MCF 10A (cell line): Measurements from ENCODE around the gene CD180. TPM values are rescaled to one million over a fixed set of nuclear protein-coding genes. Genes with fewer than 3 reads are reported as not detected.

ENCODE experiments used
- BruUV-seq: library from RNA; stranded (reverse); fragments of 400-500 nt; replicated peaks from 2 replicates; lab custom pipeline; 2021; lab: Mats Ljungman, UMichigan
- CTCF ChIA-PET: fragments of 300-600 bp; sonication (Branson Sonifier 250); formaldehyde crosslinking; extraction: SDS; loops from one replicate; lab custom pipeline; 2021; ENCODE audit warnings: antibody characterized with exemption, inconsistent platforms; lab: Yijun Ruan, JAX
- POLR2A ChIA-PET: fragments of 300-600, 350-650 bp; sonication (Branson Sonifier 250); formaldehyde crosslinking; extraction: SDS; loops from one replicate; lab custom pipeline; 2020; ENCODE audit warnings: antibody characterized with exemption, inconsistent platforms; lab: Yijun Ruan, JAX
- DNase-seq: peaks from one replicate; pipeline ENCODE4 v3.0.0-alpha.2; 2018; ENCODE audit not compliant: unreplicated experiment
- H3K27ac Mint-ChIP-seq: one replicate; pipeline ENCODE4 v1.8.0; 2022; ENCODE audit warnings: mild to moderate bottlenecking, low read depth, mixed read lengths; ENCODE audit not compliant: unreplicated experiment
- H3K27me3 Mint-ChIP-seq: one replicate; pipeline ENCODE4 v1.8.0; 2022; ENCODE audit warnings: mixed read lengths; ENCODE audit not compliant: insufficient read depth, unreplicated experiment
- H3K36me3 Mint-ChIP-seq: one replicate; pipeline ENCODE4 v1.8.0; 2022; ENCODE audit warnings: mild to moderate bottlenecking, moderate library complexity, mixed read lengths; ENCODE audit not compliant: insufficient read depth, unreplicated experiment
- H3K4me1 Mint-ChIP-seq: one replicate; pipeline ENCODE4 v1.8.0; 2022; ENCODE audit warnings: mixed read lengths; ENCODE audit not compliant: insufficient read depth, unreplicated experiment
- H3K4me3 Mint-ChIP-seq: one replicate; pipeline ENCODE4 v1.8.0; 2022; ENCODE audit warnings: mild to moderate bottlenecking, moderate library complexity, mixed read lengths; ENCODE audit not compliant: unreplicated experiment
- H3K9me3 Mint-ChIP-seq: one replicate; pipeline ENCODE4 v1.8.0; 2022; ENCODE audit warnings: mixed read lengths; ENCODE audit not compliant: unreplicated experiment
- CTCF ChIP-seq: fragments of 200-600 bp; IDR thresholded peaks from one replicate; pipeline ENCODE4 v1.8.0; 2022; ENCODE audit warnings: antibody characterized with exemption, mild to moderate bottlenecking; ENCODE audit not compliant: unreplicated experiment
- intact Hi-C: fragments of 100-400 bp; cut with micrococcal nuclease; formaldehyde crosslinking; loops from 2 replicates; pipeline ENCODE4 v1.14.1; 2022
- total RNA-seq: library from RNA; stranded (reverse); gene quantifications from 2 replicates; pipeline ENCODE4 v1.2.3, GENCODE V29; 2022

The CD180 gene
- total RNA-seq, 1 experiment from 2014 or later: 0.07 TPM

DNA sequence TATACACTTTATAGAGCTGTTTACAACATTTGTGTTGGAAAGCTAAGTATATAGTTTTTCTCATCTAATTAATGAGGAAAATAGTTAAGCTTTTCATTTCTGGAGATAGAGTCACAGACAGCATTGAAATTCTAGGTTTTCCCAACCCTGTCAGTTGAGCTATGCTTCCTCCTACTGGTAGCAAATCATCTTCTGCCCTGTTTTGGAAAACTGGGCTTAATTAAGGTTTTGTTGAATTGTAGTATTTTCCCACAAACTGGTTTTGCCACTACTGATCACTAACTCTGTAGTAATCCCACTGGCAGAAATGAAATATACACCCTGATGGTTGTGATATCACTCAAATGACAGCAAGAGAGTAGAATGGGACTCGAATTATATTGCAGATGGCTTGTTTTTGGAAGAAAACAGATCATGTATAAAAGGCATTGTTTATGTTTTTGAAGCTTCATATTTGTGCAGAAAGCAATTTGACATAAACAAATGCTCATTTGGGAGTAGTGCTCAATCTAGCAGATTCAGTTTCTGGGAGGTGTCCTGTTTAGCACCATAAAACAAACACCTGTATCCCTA is 46.6 kb downstream of the CD180 start:
- BruUV-seq: no TSS peak
- no peak for DNase-seq
- peak; percentile 47 for TF ChIP-seq CTCF
- ChIA-PET POLR2A (interaction anchor here (0.7 to 1.1 kb wide), 5 partner anchors 9 to 334 kb away, joined by 3 to 4 read pairs (median 3); no protein-coding TSS in a partner anchor), CTCF (interaction anchor here (0.6 to 1.8 kb wide), 9 partner anchors 9 to 339 kb away, joined by 3 to 5 read pairs (median 3); no protein-coding TSS in a partner anchor)
- intact Hi-C loops: loop anchor here (1.0 to 10.0 kb wide), 5 partner anchors 143 to 845 kb away; no protein-coding TSS in a partner anchor
- Mint-ChIP-seq H3K4me1 (no peaks in the 10 kb centered on the region), H3K9me3 (no peaks in the 10 kb centered on the region), H3K36me3 (peaks cover 58% of the 10 kb centered on the region), H3K27me3 (no peaks in the 10 kb centered on the region), H3K4me3 (no peak overlapping the region), H3K27ac (no peak overlapping the region)

- no peak overlapping the region for H3K4me3 Mint-ChIP-seq
- no peak overlapping the region for H3K27ac Mint-ChIP-seq
- peaks cover 57% of the 10 kb centered on the region for H3K36me3 Mint-ChIP-seq
- H3K4me1 Mint-ChIP-seq: no peaks in the 10 kb centered on the region
- no peaks in the 10 kb centered on the region for H3K27me3 Mint-ChIP-seq
- intact Hi-C loops: loop anchor here (5.0 kb wide), 1 partner anchor 142 kb away; no protein-coding TSS in a partner anchor
- no TSS peak for BruUV-seq
- H3K9me3 Mint-ChIP-seq: no peaks in the 10 kb centered on the region
- no peak for TF ChIP-seq CTCF
- no peak for DNase-seq
- ChIA-PET CTCF (interaction anchor here (0.6 to 1.8 kb wide), 7 partner anchors 10 to 289 kb away, joined by 3 to 4 read pairs (median 3); no protein-coding TSS in a partner anchor), POLR2A (interaction anchor here (0.6 to 1.1 kb wide), 5 partner anchors 8 to 1676 kb away, joined by 3 to 4 read pairs (median 3); no protein-coding TSS in a partner anchor)
Observed at GRCh38 chr5:67149057-67149950, 47.3 kb downstream of the CD180 start.

- TF ChIP-seq CTCF: no peak
- H3K36me3 Mint-ChIP-seq: peaks cover 58% of the 10 kb centered on the region
- ChIA-PET CTCF (interaction anchor here (0.7 to 1.2 kb wide), 4 partner anchors 9 to 340 kb away, joined by 3 to 6 read pairs (median 3); no protein-coding TSS in a partner anchor), POLR2A (no interaction called here)
- no peak overlapping the region for H3K4me3 Mint-ChIP-seq
- no peaks in the 10 kb centered on the region for H3K27me3 Mint-ChIP-seq
- H3K9me3 Mint-ChIP-seq: no peaks in the 10 kb centered on the region
- no peak overlapping the region for H3K27ac Mint-ChIP-seq
- H3K4me1 Mint-ChIP-seq: no peaks in the 10 kb centered on the region
- intact Hi-C loops: loop anchor here (5.0 kb wide), 1 partner anchor 140 kb away; no protein-coding TSS in a partner anchor
- DNase-seq: no peak
- BruUV-seq: no TSS peak
Observed at GRCh38 chr5:67147760-67148159, 48.8 kb downstream of the CD180 start.
